SK-N-SH treated with all-trans-retinoic acid at 6 μM for 48 hours (cell line): ENCODE data around the gene DCDC2C.

ENCODE experiments used
- ATAC-seq: fragments of 200-7000 bp; cut with Tn5 transposase; 3 replicates; pipeline ENCODE4 v1.9.1; 2020; ENCODE audit warnings: mild to moderate bottlenecking, moderate library complexity
- ARNTL ChIP-seq: fragments of 450-650 bp; formaldehyde crosslinking; IDR thresholded peaks from 2 replicates; pipeline ENCODE4 v1.5.0; 2020; ENCODE audit warnings: low read depth, mild to moderate bottlenecking, moderate library complexity, borderline replicate concordance
- BACH2 ChIP-seq: fragments of 250-450 bp; sonication (Bioruptor Pico); IDR thresholded peaks from 2 replicates; pipeline ENCODE4 v1.9.0; 2021; ENCODE audit warnings: mild to moderate bottlenecking, borderline replicate concordance
- CSDC2 ChIP-seq: fragments of 250-450 bp; sonication (Bioruptor Pico); IDR thresholded peaks from 2 replicates; pipeline ENCODE4 v1.5.0; 2020; ENCODE audit warnings: mild to moderate bottlenecking, moderate library complexity
- GLIS3 ChIP-seq: fragments of 250-450 bp; sonication (Bioruptor Pico); IDR thresholded peaks from 2 replicates; pipeline ENCODE4 v1.5.0; 2020; ENCODE audit warnings: mild to moderate bottlenecking, moderate library complexity
- OSR1 ChIP-seq: fragments of 250-450 bp; sonication (Bioruptor Pico); IDR thresholded peaks from 2 replicates; pipeline ENCODE4 v1.8.0; 2022; ENCODE audit warnings: moderate library complexity, mild to moderate bottlenecking, inconsistent platforms
- PPARA ChIP-seq: fragments of 250-450 bp; sonication (Bioruptor Pico); IDR thresholded peaks from 2 replicates; pipeline ENCODE4 v1.5.0; 2020; ENCODE audit warnings: mild to moderate bottlenecking, borderline replicate concordance
- SNAI2 ChIP-seq: fragments of 250-450 bp; sonication (Bioruptor Pico); IDR thresholded peaks from 2 replicates; pipeline ENCODE4 v1.5.0; 2020; ENCODE audit warnings: mild to moderate bottlenecking, moderate library complexity
- TCF4 ChIP-seq: fragments of 250-450 bp; sonication (Bioruptor Pico); IDR thresholded peaks from 2 replicates; pipeline ENCODE4 v1.8.0; 2021; ENCODE audit warnings: mild to moderate bottlenecking, moderate library complexity, borderline replicate concordance
- TSHZ2 ChIP-seq: fragments of 250-450 bp; sonication (Bioruptor Pico); IDR thresholded peaks from 2 replicates; pipeline ENCODE4 v1.5.0; 2020; ENCODE audit warnings: mild to moderate bottlenecking, moderate library complexity
- ZC3H10 ChIP-seq: fragments of 250-450 bp; sonication (Bioruptor Pico); IDR thresholded peaks from 2 replicates; pipeline ENCODE4 v1.5.1; 2021; ENCODE audit warnings: mild to moderate bottlenecking, moderate library complexity
- ZNF70 ChIP-seq: fragments of 450-650 bp; formaldehyde crosslinking; IDR thresholded peaks from 2 replicates; pipeline ENCODE4 v1.5.0; 2020; ENCODE audit warnings: mild to moderate bottlenecking, moderate library complexity
- ZNF8 ChIP-seq: fragments of 450-650 bp; formaldehyde crosslinking; IDR thresholded peaks from 2 replicates; pipeline ENCODE4 v1.5.0; 2020; ENCODE audit warnings: mild to moderate bottlenecking, moderate library complexity
- TF ChIP-seq, protein P1 (sequence below): fragments of 250-450 bp; sonication (Bioruptor Pico); IDR thresholded peaks from 2 replicates; pipeline ENCODE4 v1.8.0; 2020; ENCODE audit warnings: mild to moderate bottlenecking, moderate library complexity, borderline replicate concordance
- TF ChIP-seq, protein P2 (sequence below): fragments of 250-450 bp; sonication (Bioruptor Pico); IDR thresholded peaks from 2 replicates; pipeline ENCODE4 v1.8.0; 2021; ENCODE audit warnings: low read depth, mild to moderate bottlenecking, moderate library complexity, borderline replicate concordance
- TF ChIP-seq, protein P3 (sequence below): fragments of 250-450 bp; sonication (Bioruptor Pico); IDR thresholded peaks from 2 replicates; pipeline ENCODE4 v1.5.1; 2020; ENCODE audit warnings: low read depth, mild to moderate bottlenecking, moderate library complexity

Gene DCDC2C

DNA sequence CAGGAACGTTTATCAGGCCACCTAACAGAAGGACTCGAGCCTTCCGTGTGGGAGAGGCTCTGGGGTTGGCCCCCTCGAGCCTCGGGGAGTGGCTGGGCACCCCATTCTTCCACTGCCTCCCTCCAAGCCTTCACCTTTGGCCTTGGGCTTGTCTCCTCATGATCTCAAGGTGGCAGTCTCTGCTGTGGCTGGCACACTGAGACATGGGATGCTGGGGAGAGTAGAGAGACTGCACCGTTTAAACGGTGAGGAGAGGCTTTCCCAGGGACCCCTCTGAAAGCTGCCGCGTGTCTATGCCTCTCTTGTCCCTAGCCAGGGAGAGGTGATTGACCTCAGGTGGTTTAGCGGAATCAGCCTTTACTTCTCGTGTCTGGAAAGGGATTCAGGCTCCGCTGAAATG is 71.0 kb downstream of the DCDC2C start (continued):
- TF ChIP-seq, protein P1, sequence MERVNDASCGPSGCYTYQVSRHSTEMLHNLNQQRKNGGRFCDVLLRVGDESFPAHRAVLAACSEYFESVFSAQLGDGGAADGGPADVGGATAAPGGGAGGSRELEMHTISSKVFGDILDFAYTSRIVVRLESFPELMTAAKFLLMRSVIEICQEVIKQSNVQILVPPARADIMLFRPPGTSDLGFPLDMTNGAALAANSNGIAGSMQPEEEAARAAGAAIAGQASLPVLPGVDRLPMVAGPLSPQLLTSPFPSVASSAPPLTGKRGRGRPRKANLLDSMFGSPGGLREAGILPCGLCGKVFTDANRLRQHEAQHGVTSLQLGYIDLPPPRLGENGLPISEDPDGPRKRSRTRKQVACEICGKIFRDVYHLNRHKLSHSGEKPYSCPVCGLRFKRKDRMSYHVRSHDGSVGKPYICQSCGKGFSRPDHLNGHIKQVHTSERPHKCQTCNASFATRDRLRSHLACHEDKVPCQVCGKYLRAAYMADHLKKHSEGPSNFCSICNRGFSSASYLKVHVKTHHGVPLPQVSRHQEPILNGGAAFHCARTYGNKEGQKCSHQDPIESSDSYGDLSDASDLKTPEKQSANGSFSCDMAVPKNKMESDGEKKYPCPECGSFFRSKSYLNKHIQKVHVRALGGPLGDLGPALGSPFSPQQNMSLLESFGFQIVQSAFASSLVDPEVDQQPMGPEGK (CRISPR knock-in tag) = no peak
- TF ChIP-seq, all 23 proteins: peak for 0

- TF ChIP-seq PPARA (CRISPR knock-in tag) (no peak), ARNTL (no peak), CSDC2 (CRISPR knock-in tag) (no peak), ZNF70 (no peak), ZC3H10 (CRISPR knock-in tag) (no peak), OSR1 (CRISPR knock-in tag) (no peak), ZNF8 (no peak), SNAI2 (CRISPR knock-in tag) (no peak), TSHZ2 (CRISPR knock-in tag) (no peak), BACH2 (CRISPR knock-in tag) (no peak)
- TF ChIP-seq, protein P2, sequence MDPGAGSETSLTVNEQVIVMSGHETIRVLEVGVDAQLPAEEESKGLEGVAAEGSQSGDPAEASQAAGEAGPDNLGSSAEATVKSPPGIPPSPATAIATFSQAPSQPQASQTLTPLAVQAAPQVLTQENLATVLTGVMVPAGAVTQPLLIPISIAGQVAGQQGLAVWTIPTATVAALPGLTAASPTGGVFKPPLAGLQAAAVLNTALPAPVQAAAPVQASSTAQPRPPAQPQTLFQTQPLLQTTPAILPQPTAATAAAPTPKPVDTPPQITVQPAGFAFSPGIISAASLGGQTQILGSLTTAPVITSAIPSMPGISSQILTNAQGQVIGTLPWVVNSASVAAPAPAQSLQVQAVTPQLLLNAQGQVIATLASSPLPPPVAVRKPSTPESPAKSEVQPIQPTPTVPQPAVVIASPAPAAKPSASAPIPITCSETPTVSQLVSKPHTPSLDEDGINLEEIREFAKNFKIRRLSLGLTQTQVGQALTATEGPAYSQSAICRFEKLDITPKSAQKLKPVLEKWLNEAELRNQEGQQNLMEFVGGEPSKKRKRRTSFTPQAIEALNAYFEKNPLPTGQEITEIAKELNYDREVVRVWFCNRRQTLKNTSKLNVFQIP = no peak
- TF ChIP-seq, protein P3, sequence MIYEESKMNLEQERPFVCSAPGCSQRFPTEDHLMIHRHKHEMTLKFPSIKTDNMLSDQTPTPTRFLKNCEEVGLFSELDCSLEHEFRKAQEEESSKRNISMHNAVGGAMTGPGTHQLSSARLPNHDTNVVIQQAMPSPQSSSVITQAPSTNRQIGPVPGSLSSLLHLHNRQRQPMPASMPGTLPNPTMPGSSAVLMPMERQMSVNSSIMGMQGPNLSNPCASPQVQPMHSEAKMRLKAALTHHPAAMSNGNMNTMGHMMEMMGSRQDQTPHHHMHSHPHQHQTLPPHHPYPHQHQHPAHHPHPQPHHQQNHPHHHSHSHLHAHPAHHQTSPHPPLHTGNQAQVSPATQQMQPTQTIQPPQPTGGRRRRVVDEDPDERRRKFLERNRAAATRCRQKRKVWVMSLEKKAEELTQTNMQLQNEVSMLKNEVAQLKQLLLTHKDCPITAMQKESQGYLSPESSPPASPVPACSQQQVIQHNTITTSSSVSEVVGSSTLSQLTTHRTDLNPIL (CRISPR knock-in tag) = no peak
- no peak for ATAC-seq
Measured at GRCh38 chr2:3776311-3776710, 72.9 kb downstream of the DCDC2C start.

DNA sequence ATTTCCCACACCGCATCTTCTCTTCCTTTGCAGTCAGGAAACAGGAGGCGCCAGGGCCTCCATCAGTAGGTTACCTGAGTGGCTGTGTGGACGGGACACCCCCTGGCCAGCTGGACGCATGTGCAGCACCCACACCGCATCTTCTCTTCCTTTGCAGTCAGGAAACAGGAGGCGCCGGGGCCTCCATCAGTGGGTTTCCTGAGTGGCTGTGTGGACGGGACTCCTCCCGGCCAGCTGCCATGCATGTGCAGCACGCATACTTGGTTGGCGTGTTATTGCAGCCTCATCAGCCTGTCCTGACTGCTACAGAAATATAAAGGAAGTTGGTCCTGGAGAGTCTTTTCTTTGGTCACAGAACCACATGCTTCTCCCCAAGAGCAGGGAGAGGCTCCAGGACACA is 74.6 kb downstream of the DCDC2C start:
- no peak for ATAC-seq
- TF ChIP-seq, protein P1 (CRISPR knock-in tag) = no peak
- TF ChIP-seq GLIS3 (no peak), BACH2 (CRISPR knock-in tag) (no peak), TCF4 (CRISPR knock-in tag) (no peak), TSHZ2 (CRISPR knock-in tag) (no peak), SNAI2 (CRISPR knock-in tag) (no peak)
